UCSD-AML1 (cell line): ENCODE results near the gene KCNA2.

Source experiments
- DNase-seq: peaks from one replicate; lab custom pipeline; 2025; ENCODE audit not compliant: unreplicated experiment; lab: John Stamatoyannopoulos, UW

Gene KCNA2

DNA sequence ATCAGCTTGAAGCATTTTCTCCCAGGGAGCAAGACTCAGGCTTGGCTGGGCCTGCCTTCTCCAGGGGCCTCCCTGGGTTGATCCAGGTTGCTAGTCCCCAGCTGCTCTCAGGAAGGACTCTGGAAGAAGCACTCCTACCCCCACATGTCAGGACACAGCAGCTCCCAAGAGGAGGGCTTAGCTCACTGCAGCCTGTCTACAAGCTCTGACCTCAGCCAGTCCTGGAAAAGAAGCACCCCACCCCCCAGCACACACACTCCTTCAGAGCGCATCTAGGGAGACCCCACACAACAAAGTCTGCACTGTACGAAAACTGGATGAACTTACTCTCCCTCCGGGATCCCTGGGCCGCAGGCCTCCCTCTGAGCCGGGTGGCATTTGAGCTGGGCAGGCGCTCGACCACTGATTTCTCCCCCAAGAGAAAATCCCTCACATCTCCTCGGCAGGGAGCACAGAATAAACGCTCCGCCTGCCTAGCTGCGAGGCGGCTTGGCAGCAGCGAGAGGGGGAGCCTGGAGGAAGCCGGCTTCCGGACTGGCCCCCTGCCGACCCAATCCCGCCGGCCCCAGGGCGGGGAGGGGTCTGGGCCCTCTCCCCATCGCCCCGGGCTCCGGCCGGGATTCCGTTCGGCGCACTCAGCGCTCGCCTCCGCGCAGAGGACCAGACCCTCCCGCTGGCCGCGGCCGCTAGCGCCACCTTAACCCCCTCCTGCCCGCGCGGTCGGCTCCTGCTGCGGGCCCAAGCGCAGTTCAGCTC, at the start of gene KCNA2:
Gene KCNA2, minus strand, starts transcription at position 458 of the 756 bp plus-strand sequence. CDS start 1,576 bp downstream, outside the sequence.
- no peak for DNase-seq

DNA sequence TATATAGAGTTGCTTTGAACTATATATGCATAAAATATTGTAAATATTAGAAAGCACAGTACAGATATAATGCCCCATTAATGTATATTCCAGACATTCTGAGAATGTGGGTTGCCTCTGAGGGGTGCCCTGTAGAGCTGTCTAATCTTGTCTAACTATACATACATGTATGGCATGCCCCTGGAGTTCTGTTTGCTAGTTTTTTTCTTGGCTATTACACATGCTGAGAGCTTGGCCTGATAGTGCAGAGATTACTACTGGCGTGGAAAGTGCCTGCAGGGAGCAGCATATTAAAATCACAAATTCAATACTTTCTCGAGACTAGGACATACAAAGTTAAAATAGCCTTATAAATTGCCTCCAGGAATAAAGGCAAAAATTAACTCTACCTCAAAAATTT, 44.5 kb upstream of the KCNA2 start:
- no peak for DNase-seq

DNA sequence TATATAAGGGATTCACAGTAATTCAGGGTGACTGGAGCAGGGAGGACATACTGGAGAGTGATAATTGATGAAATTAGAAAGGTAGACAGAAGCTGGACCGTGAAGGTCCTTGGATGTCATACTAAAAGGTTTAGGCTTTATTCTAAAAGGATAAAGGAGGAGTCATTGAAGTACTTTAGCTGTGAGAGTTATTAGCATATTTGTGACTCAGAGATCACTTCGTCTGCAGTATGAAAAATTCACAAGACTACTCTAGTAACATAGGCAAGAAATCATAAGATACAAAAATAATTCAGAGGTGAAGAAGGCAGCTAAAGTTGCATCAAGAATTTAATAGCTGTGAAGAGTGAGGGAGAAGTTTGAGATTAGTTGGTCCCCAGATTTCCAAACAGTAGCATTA, 42.3 kb upstream of the KCNA2 start:
- DNase-seq: no peak

DNA sequence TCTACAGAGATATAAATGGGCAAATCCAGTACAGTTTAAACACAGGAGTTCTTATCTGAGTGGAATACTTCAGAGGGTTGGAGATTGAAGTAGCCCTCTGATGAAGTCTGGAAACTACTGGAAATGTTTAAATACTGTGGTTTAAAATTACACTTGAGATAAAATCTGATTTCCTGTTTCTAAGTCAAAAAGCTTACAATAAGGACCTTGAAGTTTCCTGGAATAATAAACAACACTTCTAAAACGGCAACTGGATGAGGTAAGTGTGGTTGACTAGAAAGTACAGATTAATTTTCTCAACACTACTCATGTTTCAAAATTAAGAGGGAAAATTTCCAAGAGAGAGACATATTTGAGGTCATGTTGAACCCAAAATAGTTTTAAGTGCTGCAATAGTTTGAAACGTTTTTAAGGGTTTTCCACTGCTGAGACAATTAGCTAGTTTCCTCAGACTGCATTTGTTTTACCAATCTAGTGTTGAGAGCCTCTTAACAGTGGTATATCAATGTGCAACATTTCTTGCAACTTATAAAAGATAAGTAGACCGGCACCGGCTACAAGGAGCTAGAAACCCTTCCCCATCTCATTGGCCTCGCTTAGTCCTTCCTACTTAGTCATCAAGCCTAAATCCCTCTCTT, 41.2 kb upstream of the KCNA2 start:
- no peak for DNase-seq

DNA sequence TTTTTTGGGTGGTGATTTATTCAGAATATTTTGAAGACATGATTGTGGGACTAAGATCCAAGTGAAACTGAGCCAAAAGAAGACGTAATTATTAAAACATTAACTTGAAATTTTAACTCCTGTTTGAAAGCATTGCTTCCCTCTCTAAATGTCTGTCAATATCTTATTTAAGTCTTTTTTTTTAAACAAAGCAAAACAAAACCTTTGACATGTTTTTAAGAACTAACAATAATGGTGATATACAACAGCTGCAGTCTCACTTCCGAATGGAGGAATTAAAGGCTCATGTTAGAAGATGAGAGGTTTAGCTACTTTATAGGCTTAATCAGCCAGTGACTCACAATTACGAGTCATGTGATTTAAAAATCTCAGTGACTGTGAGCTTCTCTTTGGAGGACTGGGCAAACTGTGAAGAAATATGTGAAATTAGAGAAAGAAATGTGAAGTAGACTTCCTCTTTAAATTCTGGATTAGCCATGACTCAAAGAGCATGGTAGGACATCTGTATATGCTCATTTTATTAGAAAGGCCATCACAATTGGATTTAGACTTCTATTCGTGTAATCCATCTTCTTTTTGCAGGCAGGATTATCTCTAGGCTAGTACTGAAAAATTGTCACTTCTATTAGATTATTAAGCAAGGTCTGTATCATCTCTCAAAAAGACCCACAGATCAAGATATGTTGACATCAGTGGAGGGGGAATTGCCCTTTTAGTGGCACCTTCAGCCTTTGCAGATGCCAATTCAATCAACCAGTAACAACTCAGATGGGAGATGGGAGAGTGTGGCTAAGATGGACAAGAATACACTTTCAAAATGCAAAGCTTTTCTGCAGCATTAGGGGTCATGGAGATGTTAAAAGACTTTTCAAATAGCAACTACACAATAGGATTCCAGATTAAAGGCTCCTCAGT, 39.9 kb upstream of the KCNA2 start:
- DNase-seq: no peak

DNA sequence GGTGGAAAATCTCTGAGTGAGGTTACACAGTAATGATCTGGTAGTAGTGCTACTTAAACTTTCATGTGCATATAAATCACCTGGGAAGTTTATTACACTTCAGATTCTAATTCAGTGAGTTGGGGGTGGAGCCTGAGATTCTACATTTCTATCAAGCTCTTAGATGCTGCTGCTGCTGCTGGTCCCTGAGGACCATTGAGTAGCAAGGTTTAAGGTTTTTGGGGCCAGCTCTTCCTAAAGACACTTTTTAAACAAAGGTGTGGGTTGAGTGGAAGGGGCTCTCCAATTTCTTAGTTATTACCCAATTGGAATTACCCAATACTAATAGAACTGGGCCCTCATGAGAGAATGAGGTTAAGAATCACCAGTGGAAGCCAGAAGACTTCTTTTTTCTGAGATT, 39.1 kb upstream of the KCNA2 start:
- DNase-seq: no peak

DNA sequence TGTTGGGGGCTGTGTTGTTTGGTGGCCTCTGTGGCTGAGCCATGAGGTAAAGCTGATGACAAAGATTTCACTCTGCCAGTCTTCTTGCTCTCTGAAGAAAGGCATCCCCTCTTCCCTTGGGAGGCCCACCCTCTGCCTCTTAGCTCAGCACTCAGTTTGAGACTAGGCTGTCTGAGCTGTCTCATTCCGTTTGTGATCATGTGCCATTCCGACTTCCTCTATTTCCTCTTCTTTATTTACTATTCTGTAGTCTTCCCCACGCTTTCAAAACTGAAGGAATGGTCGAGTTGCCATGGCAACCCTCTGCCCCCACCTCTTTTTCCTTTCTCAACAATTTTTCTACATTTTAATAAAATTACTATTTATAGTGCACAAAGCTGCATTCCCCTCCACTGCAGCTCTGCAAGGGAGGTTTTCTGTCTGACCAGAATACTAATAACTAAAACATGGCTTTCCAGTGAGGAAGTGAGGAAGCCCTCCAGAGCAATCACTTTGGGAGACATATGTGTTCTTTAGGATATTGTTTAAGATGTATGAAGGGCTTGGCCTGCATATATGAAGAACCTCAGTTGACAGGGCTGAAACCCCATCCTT, 37.8 kb upstream of the KCNA2 start:
- DNase-seq: no peak

DNA sequence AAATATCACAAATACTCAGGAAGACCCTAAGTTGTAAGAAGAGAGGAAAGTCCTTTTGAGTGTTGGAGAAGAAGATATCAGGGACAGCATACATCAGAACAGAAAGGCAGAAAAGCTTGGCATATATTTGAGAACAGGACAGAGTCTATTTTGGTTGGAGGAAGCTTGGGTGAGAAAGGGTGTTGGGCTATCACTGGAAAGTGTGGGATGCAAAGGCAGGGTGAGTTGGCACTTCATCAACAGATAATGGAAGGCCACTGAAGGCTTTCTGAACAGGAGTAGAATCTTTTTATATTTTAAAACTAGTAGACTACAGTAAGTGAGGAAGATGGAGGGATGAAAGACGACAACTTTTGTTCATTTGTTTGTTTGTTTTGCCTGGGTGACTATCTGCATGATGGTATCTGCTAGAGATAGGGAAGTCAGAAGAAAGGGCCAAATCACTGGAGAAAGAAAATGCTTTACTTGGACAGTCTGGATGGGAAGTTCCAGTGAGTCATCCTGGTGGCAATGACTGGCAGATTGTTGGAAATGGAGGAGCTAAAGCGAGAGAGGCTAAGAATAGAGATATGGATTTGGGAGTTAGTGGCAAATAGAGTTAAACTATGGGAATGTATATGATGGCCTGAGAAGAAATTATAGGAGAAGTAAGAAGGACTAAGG, 33.7 kb upstream of the KCNA2 start:
- no peak for DNase-seq

DNA sequence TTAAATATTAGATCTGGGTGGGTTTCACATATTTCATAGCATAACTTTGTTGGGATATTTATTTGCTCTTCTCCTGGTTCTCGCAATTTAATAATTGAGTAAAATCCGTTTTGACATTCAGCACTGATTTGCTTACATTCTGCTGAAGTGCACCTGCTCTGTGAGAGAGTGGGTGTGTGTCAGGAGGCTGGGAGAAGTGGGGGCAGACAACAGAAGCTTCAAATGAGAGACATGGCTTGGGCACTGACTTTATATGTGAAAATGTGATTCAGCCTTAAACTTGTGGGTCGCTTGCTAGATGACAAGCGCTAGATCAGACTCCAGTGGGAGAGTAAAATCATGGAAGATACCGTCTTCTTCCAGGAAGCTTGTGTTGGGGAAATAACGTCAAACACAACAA, 32.4 kb upstream of the KCNA2 start:
- DNase-seq: no peak

DNA sequence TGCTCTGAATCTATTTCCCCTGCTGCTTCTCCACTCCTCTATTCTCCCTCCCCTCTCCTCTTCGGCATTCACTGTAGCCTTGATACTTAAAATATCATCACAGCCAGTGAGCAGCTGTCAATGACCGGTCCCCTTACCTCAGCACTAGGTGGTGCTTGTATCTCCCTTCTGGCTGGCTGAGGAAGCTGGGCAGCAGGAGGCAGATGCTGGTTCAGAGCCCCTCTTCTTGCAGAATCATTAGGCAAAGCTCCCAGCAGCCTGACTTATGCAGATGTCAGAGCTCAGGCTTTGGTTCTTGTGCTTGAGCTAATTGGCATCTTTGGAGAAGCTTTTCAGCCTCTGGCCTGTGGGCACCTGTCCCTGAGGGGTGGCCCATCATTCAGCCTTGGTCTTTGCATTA, 31.9 kb upstream of the KCNA2 start:
- no peak for DNase-seq

DNA sequence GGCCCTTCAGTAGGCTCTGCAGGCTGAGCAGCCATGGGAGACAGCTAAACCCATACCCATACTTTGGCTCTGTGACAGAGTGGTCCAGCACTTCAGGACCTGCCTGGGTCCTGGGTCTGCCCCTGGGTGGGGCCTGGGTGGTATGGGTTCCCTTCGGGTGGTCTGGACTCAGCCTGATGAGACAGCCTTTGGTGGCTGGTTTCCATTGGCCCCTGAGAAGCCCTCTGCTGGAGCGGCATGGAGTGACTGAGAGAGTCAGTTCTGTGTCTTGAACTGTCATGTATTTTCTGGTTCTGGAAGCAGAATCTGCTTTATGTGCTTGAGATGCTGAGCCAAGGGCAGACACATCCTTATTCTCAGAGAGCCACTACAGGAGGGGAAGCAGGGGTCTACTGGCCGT, 31.3 kb upstream of the KCNA2 start:
- DNase-seq: no peak

DNA sequence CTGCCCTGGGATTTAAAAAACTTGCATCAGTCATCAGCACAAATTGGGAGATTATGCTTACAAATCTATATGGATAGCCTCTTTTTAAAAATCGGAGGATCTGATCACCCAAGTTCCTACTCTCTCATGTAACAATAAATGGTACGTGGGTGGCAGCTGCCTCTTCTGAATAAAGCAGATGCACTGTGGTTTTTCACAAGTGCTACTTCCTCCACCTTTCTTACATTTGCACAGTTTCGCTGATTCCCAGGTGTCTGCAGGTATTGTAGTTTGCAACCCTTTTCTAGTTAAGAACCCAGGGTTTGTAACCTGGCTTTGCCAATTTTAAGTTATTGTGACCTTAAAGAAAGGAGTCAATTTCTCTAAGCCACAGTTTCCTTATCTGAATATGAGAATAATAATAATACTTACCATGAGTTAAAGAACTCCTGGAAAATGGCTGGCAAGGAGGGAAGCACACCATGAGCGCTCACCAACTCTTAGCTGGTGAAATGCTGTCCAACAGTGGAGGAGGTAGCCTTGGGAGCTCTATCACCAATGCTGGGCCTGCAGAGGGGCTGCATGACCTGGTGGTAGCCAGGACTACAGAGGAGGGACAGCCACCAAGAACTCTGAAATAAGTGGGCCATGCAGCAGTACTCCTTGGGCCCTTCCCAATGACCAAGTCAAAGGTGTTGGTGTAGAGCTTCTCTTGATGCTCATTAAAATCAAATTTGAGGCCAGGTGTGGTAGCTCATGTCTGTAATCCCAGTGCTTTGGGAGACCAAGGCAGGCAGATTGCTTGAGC, 30.2 kb upstream of the KCNA2 start:
- DNase-seq: no peak

DNA sequence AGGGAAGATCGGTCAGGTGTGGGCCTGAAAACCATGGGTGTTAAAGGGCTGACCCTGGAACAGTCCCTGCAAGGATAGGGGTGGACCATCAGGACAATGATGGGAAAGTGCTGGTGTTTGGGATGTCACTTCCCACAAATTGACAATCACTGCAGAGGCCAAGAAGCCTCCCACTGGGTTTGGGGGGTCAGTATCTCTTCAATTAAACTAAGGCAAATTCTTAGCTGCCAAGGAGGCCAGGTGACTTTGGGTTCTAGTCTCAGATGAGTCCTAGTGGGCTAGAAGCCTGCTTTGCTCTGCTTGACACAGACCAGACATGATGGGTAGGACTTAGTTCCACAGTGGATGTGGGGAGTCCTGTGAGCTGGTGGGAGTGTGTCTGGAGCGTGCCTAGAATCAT, 29.3 kb upstream of the KCNA2 start:
- DNase-seq: no peak

DNA sequence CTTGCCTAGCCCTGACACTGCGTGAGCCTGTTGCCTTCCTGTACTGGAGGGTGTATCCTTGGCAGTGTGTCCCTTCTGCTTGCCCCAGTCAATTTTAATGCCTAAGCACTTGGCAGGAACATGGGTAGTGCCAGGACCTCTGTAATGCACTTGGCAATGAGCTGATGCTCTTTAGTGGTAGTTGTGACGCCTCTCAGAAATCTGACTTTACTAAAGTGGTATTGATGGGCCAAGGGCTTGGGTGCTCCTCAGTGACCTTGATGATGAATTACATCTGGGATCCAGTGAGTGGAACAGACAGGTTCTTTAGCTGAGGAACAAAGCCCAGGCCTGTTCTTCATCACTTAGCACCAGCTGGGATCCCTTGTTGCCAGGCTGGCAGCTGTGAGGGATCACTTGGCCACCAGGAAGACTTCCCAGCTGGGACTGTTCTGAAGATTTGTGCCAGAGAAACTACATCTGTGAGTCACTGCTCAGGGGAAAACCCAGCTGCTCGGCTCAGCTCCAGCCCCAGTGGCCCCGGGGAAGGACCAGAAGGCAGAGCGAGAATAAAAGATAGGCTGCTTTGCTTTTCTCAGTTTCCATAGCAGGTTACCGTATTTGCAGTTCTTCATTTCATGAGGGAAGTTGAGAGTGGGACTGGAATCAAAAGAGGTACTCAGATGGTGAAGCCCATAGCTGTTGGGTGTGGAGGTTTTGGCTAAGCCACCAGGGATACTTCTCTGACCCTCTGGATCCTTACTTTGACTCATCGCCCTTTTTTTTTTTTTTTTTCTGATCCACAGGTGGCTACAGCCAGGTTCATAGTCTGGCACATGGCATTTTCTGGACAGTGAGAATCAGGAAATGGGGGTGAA, 28.5 kb upstream of the KCNA2 start:
- no peak for DNase-seq

DNA sequence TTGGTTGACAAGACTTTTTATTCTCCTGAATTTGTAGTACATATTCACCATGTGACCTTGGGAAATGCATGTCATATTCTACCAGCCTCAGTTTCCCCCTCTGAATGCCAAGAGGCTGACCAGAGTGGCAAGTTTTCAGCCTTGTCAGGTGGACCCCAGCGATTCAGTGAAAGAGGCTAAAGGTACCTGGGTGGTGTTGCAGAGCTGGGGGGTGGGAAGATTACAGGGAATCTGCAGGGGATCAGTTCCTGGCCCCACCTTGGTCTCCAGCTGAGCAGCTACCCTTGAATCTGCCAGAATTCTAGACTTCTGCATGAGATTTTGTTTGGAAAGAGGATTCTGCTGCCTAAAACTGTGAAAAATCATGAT, 27.9 kb upstream of the KCNA2 start:
- no peak for DNase-seq

DNA sequence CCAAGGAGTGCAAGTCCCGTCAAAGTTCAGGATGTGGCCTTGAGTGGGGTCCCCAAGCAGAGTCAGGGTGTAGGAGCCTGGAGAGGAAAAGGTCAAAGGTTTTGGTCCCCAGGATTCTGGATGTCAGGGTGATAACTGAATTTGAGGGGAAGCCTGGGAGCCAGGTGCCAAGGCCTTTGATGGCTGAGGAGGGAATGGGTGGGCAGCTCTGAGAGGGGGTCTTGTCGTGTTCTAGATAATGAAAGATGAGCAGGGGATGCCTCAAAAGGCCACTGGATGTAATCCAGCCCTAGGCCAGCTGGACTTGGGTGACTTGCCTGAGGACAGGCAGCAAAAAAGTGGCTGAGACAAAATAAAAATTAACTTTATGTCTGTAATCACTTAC, 27.5 kb upstream of the KCNA2 start:
- DNase-seq: no peak

DNA sequence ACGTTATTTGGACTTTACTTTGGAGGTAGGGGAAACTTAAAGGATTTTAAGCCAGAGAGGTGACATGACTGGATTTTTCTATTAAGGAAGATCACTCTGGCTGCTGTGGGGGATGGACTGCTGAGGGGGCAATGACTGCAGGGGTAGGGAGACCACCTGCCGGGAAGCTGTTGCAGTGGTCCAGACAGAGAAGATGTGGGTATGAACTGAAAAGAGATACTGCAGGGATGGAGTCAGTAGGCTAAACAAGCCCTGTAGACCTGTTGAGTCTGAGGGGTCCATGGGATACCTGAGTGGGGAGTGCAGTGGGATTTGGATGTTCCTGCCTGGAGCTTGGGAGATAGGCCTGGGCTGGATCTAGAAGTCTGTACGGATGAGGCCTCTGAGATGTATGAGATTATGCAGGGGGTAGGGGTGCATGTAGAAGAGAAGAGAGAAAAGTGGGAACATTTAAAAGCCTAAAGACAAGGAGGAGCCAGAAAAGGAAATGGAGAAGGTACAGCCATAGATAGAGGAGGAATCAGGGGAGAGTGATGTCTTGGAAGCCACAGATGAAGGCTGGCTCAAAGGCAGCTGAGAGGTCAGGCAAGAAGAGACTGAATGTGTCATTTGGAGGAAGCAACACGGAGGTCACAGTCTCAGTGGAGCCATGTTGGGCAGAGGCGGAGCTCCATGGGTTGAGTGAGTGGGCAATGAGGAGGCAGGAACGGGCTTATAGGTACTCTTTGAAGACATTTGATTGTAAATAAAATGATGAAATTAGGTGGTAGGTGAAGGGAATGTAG, 25.9 kb upstream of the KCNA2 start:
- DNase-seq: no peak

DNA sequence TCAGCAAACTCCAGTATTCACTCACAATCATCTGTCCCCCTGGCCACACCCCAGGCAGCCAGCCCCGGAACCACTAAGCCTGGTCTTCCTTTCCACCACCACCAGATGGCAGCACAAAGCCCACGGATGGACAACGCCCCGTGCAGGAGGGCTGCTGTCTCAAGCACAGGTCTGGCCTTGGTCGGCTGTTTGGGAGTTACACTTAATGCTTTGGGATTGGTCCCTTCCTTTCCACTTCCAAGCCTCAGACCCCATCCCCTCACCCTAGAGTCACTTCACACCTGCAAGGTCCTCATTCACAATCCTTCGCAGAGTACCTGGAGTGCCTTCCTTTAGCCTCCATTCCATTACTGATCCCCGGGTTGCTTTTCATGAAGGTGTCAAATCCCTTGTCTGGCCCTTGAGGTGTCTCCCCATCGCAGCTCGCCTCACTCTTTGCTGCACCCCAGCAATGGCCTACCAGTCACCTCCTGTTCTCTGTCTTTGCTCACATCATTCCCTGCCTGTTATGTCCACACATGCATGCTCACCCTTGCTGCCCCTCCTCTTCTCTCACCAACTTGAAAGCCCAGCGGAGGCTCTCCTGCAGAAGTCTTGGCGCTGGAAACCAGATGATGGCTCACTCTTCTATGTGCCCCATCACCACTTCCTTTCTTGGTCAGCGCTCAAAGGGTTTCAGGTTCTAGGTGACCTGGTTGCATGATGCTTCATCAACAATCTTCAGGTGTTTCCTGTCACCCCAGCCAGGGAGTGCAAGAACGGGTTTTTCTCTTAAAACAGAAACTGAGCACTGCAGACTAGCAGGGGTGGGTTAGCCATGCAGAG, 24.9 kb upstream of the KCNA2 start:
- DNase-seq: peak; percentile 65
